OCI-LY1 (cell line): ENCODE measurements around the gene GRIA1.

Experiments used
- EZH2 ChIP-seq: fragments of 200-600 bp; sonication (generic), shearing (Covaris generic); IDR thresholded peaks from 2 replicates; pipeline ENCODE4 v1.8.0; 2017; ENCODE audit warnings: borderline replicate concordance, mixed run types, mild to moderate bottlenecking, antibody characterized with exemption, low read length, moderate library complexity, mixed read lengths
- TF ChIP-seq, protein P1 (sequence below): fragments of 200-600 bp; sonication (generic), shearing (Covaris generic); IDR thresholded peaks from 2 replicates; pipeline ENCODE4 v1.5.1; 2017; ENCODE audit warnings: mild to moderate bottlenecking, antibody characterized with exemption, low read length, moderate library complexity, mixed read lengths

DNA sequence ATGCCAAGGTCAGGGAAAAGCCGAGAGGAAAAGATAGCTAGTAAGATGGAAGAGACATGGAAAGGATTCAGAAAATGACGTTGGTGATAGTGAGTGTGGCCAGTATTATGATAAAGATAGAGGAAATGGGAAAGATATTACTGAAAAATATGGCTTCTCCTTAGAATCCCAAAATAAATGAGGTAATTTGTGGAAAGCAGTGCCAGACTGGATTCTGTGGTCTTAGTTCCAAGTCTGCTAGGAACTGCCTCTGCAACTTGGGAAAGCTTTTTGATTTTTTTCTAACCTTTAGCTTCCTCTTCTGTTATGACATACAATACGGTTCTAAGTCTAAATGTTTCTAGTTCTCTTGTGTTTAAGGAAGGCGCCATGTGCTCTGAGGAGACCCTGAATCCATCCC lies 54.2 kb downstream of the GRIA1 start:
- TF ChIP-seq, protein P1, sequence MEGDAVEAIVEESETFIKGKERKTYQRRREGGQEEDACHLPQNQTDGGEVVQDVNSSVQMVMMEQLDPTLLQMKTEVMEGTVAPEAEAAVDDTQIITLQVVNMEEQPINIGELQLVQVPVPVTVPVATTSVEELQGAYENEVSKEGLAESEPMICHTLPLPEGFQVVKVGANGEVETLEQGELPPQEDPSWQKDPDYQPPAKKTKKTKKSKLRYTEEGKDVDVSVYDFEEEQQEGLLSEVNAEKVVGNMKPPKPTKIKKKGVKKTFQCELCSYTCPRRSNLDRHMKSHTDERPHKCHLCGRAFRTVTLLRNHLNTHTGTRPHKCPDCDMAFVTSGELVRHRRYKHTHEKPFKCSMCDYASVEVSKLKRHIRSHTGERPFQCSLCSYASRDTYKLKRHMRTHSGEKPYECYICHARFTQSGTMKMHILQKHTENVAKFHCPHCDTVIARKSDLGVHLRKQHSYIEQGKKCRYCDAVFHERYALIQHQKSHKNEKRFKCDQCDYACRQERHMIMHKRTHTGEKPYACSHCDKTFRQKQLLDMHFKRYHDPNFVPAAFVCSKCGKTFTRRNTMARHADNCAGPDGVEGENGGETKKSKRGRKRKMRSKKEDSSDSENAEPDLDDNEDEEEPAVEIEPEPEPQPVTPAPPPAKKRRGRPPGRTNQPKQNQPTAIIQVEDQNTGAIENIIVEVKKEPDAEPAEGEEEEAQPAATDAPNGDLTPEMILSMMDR = no peak
- TF ChIP-seq EZH2 = no peak
